Central memory CD4-positive, alpha-beta T cell (primary cell): ENCODE data around the gene HEMK1.

ENCODE experiments used
- DNase-seq: peaks from one replicate; pipeline ENCODE4 v3.0.0; 2022

The HEMK1 gene

GRCh38 chr3:50575372-50575771, 6.0 kb downstream of the HEMK1 start:
- DNase-seq, result no peak

- no peak for DNase-seq
Measured at GRCh38 chr3:50577348-50577747, 8.0 kb downstream of the HEMK1 start.

DNA sequence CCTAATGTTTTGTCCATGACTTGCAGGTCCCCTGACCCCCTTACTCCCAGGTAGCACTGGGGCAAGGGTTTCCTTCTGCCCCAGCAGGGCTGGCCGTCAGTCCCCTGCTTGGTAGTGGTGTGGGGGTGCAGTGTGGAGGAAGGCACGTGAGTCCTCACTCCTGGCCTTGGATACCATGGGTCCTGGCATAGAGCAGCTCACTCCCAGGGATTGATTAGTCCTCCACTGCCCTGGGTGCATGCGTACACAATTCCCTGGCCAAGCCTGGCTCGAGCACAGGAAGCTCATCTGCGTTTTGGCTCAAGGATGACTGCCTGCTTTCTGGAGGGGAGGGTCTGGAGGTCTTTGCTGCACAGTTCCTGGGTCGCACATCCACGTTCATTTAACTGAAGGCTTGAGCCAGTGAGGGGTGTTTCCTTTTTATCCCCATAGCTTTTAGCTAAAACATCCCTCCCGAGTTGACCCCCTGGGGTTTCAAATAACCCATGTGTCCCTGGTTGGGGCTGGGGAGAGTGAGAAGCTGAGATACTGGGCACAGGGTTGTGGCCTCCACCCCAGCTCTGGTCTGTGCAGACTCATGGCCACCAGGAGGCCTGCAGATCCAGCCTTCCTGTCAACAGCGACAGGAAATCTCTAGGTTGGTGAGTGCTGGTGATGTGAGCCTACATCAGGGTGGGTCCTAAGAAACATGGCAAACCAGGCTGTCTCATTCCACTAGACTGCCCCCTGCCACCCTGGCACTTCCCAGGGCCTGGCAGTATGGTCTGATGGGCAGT, 11.5 kb downstream of the HEMK1 start:
- no peak for DNase-seq

- DNase-seq, result no peak
Measured at GRCh38 chr3:50581459-50581842, 12.1 kb downstream of the HEMK1 start.

- DNase-seq, result no peak
Measured at GRCh38 chr3:50582083-50582482, 12.8 kb downstream of the HEMK1 start.

DNA sequence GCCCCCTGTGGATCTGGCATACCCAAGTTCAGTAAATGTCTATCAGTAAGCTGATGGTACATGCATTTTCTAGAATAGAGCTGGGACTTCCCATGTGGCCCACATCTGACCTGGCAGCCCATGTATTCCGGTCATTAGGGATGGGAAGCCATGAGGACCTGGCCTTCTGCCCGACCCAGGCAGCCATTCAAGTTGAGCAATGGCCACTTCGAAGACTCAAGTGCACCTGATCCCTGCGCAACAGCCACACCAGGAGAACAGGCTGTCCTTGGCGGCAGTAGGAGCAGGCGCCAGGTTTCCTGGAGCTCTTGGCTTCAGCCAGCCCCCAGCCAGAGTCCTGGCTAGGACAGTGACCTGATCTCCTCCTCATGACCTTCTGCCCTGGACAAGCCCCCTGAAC, 14.6 kb downstream of the HEMK1 start:
- no peak for DNase-seq

- no peak for DNase-seq
Measured at GRCh38 chr3:50584391-50584790, 15.1 kb downstream of the HEMK1 start.

- DNase-seq, result no peak
Measured at GRCh38 chr3:50585919-50586762, 16.8 kb downstream of the HEMK1 start.

GRCh38 chr3:50586763-50587070, 17.4 kb downstream of the HEMK1 start:
- no peak for DNase-seq

GRCh38 chr3:50587373-50587772, 18.1 kb downstream of the HEMK1 start:
- DNase-seq, result no peak

- peak; percentile 49 for DNase-seq
Measured at GRCh38 chr3:50587806-50588758, 18.8 kb downstream of the HEMK1 start.

GRCh38 chr3:50588759-50589433, 19.6 kb downstream of the HEMK1 start:
- DNase-seq, result no peak

DNA sequence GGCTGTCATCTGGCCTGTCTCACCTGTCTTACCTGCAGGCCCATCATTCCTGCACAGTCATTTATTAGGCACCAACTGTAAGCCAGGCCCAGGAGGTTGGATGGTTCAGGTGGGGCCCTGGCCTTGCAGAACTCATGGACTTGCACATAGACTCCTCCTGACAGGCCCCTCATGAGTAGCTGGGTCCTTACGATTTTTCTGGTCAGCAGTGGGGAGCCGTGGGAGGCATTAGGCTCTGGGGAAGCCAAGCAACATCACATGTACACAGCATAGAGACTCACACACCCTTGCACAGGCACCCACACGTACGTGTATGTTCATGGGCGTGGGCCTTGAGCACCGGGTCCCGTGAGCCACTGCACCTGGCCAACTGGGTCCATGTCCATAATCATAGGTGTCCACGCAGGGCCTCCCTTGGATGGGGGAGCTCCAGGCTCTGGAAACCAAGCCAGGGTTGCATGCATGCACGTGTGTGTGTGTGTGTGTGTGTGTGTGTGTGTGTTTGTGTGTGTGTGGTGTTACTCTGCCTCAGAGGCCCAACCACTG, 21.9 kb downstream of the HEMK1 start:
- no peak for DNase-seq

DNA sequence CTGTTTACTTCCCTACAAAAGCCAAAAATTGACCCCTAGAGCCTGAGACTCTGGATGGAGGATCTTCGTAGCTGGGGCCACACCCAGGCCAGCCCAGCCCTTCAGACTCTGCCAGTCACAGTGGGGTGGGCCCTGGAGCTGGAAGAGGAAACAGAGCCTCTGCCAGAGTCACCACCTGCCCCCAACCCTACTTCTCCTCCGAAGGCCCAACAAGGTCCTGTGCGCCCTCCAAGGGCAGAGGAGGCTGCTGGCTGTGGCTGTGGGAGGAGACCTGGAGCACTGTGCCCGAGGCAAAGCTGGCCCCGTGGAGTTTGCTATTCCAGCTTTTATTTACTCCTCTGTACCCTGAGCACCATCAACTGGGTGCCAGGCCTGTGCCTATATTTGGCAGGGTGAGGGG, 23.2 kb downstream of the HEMK1 start:
- DNase-seq, result no peak

DNA sequence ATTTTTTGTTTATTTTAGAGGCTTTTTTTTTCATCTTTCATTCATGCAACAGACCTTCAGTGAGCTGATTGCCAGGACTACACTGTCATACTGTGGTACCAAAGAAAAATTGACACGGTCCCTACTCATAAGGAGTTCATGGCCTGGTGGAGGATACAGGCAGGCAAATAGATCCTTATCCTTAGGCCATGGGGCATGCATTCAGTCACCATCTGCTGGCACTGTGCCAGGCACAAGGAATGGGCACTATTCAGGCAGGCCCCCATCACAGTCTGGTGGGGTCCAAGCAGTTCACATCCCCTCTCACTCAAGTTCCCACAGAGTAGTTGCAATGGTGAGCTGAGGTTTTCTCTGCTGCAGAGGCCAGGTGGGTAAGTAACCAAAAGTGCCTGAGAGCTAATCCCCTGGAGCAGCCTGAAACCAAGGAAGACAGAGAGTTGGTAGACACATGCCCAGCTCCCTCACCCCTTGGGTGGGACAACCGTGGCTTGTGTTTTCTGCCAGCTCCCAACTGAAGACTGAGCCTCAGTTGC, 25.0 kb downstream of the HEMK1 start:
- DNase-seq, result no peak

- DNase-seq, result no peak
Measured at GRCh38 chr3:50599115-50599715, 29.9 kb downstream of the HEMK1 start.

DNA sequence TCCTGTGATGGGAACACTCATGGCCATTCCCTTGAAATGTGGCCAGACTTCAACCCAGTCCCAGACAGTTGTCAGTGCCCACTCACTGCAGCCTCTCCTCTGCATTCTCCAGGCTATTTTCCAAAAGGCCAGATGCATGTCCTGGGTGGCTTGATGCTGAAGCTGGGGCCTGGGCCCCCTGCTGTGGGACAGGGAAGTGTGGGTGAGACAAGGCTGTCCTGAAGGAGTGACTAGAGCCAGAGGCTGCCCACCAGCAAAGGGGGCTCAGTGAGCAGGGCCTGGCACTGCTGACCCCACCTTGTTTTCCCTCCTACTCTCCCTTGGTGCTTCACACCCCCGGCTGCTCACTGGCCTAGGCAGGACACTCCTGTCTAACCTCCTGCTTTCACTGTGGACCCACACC, 30.4 kb downstream of the HEMK1 start:
- no peak for DNase-seq

DNA sequence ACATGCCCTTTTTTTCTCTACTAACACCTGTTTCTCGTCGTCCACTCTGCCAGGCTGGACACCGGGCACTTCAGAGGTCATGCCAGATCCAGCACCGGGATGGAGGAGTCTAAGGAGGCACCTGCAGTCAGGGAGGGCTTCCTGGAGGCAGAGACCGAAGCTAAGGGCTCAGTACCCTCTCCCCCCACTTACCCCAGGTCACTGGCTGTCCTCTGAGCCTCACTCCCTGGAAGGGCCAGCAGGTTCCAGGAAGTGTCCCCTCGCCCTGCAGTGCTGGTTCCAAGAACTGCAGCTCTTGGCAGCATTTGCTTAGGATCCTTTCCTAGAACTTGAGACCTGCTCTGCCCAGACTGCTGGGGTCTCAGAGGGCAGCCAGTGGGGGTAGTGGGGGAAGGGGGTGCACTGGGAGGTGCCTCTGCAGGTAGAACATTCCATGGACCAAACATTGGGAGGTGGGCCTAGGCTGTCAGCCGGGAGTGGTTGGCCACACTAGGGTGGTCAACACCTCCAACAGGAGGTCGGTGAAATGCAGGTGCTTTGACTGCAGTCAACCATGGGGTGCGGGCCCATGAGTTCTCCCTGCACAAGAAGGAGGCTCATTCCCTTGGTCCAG, 30.9 kb downstream of the HEMK1 start:
- no peak for DNase-seq

DNA sequence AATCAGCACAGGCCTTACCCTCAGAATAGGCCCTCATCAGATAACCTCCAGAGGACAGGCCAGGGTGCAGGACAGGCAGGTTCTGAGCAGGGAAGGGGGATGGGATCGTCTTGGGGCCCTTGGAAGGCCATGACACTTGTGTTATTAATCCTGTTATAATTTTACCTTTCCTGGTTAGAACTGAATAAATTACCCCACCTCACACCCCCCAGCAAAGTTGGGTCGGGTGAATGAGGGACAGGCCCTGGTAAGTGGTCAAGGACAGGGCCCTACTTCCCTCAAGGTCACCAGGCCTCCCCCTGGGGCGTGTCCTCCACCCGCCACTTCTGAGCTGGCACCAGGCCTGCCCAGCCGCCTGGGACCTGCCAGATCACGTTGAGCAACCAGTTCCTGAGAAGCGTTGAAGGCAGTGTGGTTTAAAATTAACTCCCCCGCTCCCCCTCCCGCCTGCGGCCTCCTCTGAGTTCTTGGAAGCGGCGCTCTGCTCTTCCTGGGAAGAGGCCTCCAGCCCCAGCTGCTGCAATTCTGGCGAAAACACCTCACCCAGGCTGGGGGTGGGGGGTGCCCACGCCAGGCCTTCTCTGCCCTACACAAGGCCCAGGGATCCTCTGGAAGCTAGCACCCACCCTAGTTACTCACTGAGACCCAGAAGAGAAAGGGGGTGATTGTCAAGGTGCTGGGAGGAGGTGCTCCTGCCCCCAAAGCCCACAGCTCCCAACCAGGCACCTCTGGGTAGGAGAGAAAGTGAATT, 31.7 kb downstream of the HEMK1 start:
- peak; percentile 66 for DNase-seq

DNA sequence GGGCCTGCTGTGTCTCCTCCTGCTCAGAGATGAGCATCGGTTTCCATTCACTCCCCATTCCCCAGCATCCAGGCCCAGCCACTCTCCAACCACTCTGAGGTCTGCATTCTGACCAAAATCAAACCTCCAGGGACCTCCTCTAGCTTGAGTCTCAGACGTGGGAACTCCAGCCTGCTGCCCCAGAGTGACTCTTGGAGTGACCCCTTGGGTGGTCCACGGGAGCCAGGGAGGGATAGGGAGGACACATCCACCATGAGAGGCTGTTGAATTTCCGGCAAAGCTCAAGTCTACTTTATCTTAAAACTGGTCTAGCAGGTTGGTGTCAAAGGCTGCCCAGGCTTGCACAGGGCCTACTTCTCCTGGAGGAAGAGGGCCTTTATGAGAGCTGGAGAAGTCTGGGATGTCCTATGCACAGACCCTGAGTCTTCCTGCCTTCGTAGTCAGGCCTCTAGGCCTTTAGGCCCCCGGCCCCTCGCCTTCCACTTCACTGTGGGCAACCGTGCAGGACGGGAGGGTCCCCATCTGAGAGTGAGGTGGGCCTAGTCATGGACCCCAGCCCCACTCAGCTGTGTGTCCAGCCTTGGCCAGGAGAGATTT, 33.4 kb downstream of the HEMK1 start:
- no peak for DNase-seq
